Measurements from ENCODE around the gene SLC27A6. TPM values are rescaled to one million over a fixed set of nuclear protein-coding genes. Genes with fewer than 3 reads are reported as not detected.
"Not testable (repeated sequence)": the region's sequence is repeated elsewhere in the genome, so short reads cannot be mapped to it uniquely, and the experiment has no call there.

SLC27A6 gene
- total and polyA plus RNA-seq, 11 donors = 9.0 to 95.1 (median 31.5) TPM

DNA sequence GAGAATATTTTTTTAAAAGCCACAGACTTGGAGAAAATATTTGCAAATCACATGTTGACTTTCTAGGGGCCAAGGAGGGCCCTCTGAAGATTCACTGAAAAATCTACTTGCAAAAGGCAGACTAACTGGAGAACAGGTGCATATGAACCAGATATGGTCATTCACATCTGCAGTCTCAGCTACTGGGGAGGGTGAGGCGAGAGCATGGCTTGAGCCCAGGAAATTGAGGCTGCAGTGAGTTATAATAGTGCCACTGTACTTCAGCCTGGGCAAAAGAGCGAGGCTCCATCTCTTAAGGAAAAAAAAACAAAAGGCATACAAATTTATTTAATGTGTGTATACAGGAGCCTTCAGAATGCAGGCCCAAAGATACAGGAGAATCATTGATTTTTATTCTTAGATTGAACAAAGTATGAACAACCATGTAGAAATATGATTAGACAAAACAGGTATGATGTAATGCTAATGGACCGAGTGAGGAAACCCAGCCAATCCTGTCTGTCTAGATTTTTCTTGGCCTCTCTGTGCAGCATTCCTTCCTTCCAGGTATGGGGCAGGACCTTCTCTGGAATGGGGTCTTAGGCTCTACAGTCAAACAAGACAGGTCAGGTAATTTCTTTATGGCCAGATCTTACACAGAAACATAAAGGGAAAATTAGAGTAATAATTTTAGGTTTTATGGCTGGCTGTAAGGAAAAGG, 15.3 kb upstream of the SLC27A6 start:
- H3K27me3 ChIP-seq = no peaks in the 10 kb centered on the region
- no peaks in the 10 kb centered on the region for H3K36me3 ChIP-seq
- WGBS, 4 donors = 64 to 77% (median 72%) methylated on average over 3 of the region's 3 CpGs
- intact Hi-C loops (cut with DNase I) = no loop called here
- no peaks in the 10 kb centered on the region for H3K4me1 ChIP-seq
- no peak overlapping the region for H3K27ac ChIP-seq
- no peak overlapping the region for H3K4me3 ChIP-seq
- no peak for TF ChIP-seq POLR2A (IDR thresholded peaks at IDR 0.05)
- TF ChIP-seq, protein P1, sequence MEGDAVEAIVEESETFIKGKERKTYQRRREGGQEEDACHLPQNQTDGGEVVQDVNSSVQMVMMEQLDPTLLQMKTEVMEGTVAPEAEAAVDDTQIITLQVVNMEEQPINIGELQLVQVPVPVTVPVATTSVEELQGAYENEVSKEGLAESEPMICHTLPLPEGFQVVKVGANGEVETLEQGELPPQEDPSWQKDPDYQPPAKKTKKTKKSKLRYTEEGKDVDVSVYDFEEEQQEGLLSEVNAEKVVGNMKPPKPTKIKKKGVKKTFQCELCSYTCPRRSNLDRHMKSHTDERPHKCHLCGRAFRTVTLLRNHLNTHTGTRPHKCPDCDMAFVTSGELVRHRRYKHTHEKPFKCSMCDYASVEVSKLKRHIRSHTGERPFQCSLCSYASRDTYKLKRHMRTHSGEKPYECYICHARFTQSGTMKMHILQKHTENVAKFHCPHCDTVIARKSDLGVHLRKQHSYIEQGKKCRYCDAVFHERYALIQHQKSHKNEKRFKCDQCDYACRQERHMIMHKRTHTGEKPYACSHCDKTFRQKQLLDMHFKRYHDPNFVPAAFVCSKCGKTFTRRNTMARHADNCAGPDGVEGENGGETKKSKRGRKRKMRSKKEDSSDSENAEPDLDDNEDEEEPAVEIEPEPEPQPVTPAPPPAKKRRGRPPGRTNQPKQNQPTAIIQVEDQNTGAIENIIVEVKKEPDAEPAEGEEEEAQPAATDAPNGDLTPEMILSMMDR (IDR thresholded peaks at IDR 0.05) = no peak
- no peak for DNase-seq
- no peaks in the 10 kb centered on the region for H3K9me3 ChIP-seq
- no peak for ATAC-seq

DNA sequence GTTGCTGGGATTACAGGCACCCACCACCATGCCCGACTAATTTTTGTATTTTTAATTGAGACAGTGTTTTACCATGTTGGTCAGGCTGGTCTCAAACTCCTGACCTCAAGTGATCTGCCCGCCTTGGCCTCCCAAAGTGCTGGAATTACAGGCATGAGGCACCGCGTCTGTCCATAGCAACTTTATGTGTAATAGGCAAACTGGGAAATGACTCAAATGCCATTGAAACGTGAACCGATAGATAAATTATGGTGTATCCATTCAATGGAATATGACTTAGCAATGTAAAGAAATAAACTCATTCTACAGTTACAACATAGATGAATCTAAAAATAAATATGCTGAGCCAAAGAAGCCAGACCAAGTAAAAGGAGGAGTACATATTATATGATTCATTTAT, 14.0 kb upstream of the SLC27A6 start:
- ATAC-seq; H3K27me3 ChIP-seq; H3K36me3 ChIP-seq; H3K27ac ChIP-seq; H3K9me3 ChIP-seq; DNase-seq; H3K4me1 ChIP-seq; H3K4me3 ChIP-seq; intact Hi-C loops (cut with DNase I): not testable (repeated sequence)
- 74 to 94% (median 87%) methylated on average over 6 of the region's 6 CpGs for WGBS, 4 donors

DNA sequence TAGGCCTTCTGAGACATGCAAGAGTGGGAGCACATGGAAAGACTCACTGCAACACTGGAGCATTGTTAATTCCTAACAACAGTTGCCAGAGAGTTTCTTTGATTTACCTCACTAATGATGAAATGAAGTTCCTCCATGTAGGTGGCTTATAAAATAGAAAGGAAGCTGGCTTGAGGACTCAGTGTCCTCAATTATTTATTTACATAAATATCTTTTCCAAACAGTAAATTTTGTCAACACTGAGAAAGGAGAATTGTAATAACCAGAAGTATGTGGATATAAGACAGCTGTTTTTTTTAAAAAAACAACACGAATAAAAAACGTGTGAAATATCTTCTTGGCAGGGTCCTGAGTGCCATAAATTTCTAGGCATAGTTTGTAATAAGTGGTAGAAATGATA, 9.1 kb upstream of the SLC27A6 start:
- H3K27me3 ChIP-seq = no peaks in the 10 kb centered on the region
- H3K27ac ChIP-seq = no peak overlapping the region
- DNase-seq (no peak), ATAC-seq (no peak)
- peaks cover 0 to 11% (median 2%) of the 10 kb centered on the region in 12 donors for H3K9me3 ChIP-seq
- H3K4me1 ChIP-seq = no peaks in the 10 kb centered on the region
- intact Hi-C loops (cut with DNase I) = no loop called here
- no peaks in the 10 kb centered on the region for H3K36me3 ChIP-seq
- no peak overlapping the region for H3K4me3 ChIP-seq
- TF ChIP-seq, protein P1 (IDR thresholded peaks at IDR 0.05) = no peak
- no peak for TF ChIP-seq POLR2A (IDR thresholded peaks at IDR 0.05)
- WGBS, 4 donors = 54 to 69% (median 64%) methylated on average over 2 of the region's 2 CpGs

DNA sequence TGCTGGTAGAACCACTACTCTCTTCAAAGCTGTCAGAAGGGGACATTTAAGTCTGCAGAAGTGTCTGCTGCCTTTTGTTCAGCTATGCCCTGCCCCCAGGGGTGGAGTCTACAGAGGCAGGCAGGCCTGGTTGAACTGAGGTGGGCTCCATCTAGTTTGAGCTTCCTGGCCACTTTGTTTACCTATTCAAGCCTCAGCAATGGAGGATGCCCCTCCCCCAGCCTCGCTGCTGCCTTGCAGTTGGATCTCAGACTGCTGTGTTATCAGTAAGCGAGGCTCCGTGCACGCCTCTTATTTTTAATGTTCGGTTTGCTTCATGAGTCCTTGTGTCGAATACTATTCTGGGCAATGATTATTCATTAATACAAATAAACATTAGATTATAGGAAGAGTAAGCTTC, 3.1 kb upstream of the SLC27A6 start:
- Histone ChIP-seq H3K9me3 (peaks cover 0 to 13% (median 2%) of the 10 kb centered on the region in 12 donors), H3K4me3 (no peak overlapping the region), H3K36me3 (no peaks in the 10 kb centered on the region), H3K27ac (no peak overlapping the region), H3K27me3 (peaks cover 0 to 16% (median 0%) of the 10 kb centered on the region in 9 donors), H3K4me1 (peaks cover 0 to 8% (median 0%) of the 10 kb centered on the region in 12 donors)
- DNase-seq (no peak), ATAC-seq (no peak)
- intact Hi-C loops (cut with DNase I) = no loop called here
- 72 to 88% (median 77%) methylated on average over 6 of the region's 6 CpGs for WGBS, 4 donors
- TF ChIP-seq POLR2A (IDR thresholded peaks at IDR 0.05) = no peak
- TF ChIP-seq, protein P1 (IDR thresholded peaks at IDR 0.05) = no peak
